IMR-90 (cell line): ENCODE results near the gene HRAS. TPM values are rescaled to one million over a fixed set of nuclear protein-coding genes. Genes with fewer than 3 reads are reported as not detected.
A peak's percentile ranks its signal among the peaks of the same experiment; 100 is the strongest.

Experiments
- ATAC-seq: fragments of 200-7000 bp; cut with Tn5 transposase; 2 replicates; pipeline ENCODE4 v1.9.1; 2020; ENCODE audit warnings: low read depth, mild to moderate bottlenecking, moderate library complexity
- BruUV-seq: library from RNA; stranded (reverse); fragments of 400-500 nt; replicated peaks from 2 replicates; lab custom pipeline; 2021; lab: Mats Ljungman, UMichigan
- CTCF ChIA-PET: fragments of 300-600 bp; formaldehyde crosslinking; extraction: SDS; loops from one replicate; lab custom pipeline; 2021; ENCODE audit warnings: antibody characterized with exemption; lab: Yijun Ruan, JAX
- POLR2A ChIA-PET: fragments of 300-600 bp; sonication (Branson Sonifier 250); formaldehyde crosslinking; loops from one replicate; lab custom pipeline; 2022; ENCODE audit warnings: antibody characterized with exemption; ENCODE audit not compliant: unreplicated experiment; lab: Charles Lee
- DNase-seq: peaks from one replicate; pipeline ENCODE4 v3.0.0; 2013
- H2AFZ ChIP-seq: replicated peaks from 2 replicates; pipeline ENCODE3; 2013; ENCODE audit warnings: low read length, mild to moderate bottlenecking; ENCODE audit not compliant: poor library complexity
- H2AK5ac ChIP-seq: 2 replicates; pipeline ENCODE4 v1.6.1; 2013; ENCODE audit warnings: low read depth, low read length, inconsistent platforms
- H2AK9ac ChIP-seq: replicated peaks from 2 replicates; pipeline ENCODE3; 2013; ENCODE audit warnings: mild to moderate bottlenecking, low read depth, low read length, moderate library complexity; ENCODE audit not compliant: poor library complexity
- H2BK120ac ChIP-seq: 2 replicates; pipeline ENCODE4 v1.6.1; 2013; ENCODE audit warnings: low read depth, low read length, inconsistent platforms
- H2BK15ac ChIP-seq: 3 replicates; pipeline ENCODE4 v1.6.1; 2013; ENCODE audit warnings: low read depth, low read length, inconsistent platforms
- H2BK20ac ChIP-seq: 2 replicates; pipeline ENCODE4 v1.6.1; 2013; ENCODE audit warnings: low read depth, mild to moderate bottlenecking, inconsistent platforms, low read length, moderate library complexity
- H2BK5ac ChIP-seq: 2 replicates; pipeline ENCODE4 v1.6.1; 2013; ENCODE audit warnings: mild to moderate bottlenecking, low read depth, low read length, inconsistent platforms; ENCODE audit not compliant: poor library complexity, severe bottlenecking
- H3K14ac ChIP-seq: replicated peaks from 2 replicates; pipeline ENCODE4 v1.6.1; 2013; ENCODE audit warnings: low read depth, low read length, inconsistent platforms
- H3K18ac ChIP-seq: 2 replicates; pipeline ENCODE4 v1.6.1; 2013; ENCODE audit warnings: low read depth, low read length, control low read depth
- H3K23ac ChIP-seq: 2 replicates; pipeline ENCODE4 v1.6.1; 2013; ENCODE audit warnings: low read depth, low read length, inconsistent platforms
- H3K27ac ChIP-seq: 2 replicates; pipeline ENCODE4 v1.5.1; 2013; ENCODE audit warnings: mild to moderate bottlenecking, control low read depth, low read length; ENCODE audit not compliant: insufficient read depth
- H3K27me3 ChIP-seq: 2 replicates; pipeline ENCODE4 v1.6.1; 2013; ENCODE audit warnings: low read length; ENCODE audit not compliant: control insufficient read depth, insufficient read depth
- H3K36me3 ChIP-seq: 2 replicates; pipeline ENCODE4 v1.6.1; 2013; ENCODE audit warnings: low read length, mixed read lengths; ENCODE audit not compliant: control insufficient read depth, insufficient read depth
- H3K4ac ChIP-seq: 2 replicates; pipeline ENCODE4 v1.6.1; 2013; ENCODE audit warnings: low read depth, low read length, inconsistent platforms
- H3K4me1 ChIP-seq: 2 replicates; pipeline ENCODE4 v1.6.1; 2013; ENCODE audit warnings: low read length, mixed read lengths; ENCODE audit not compliant: control insufficient read depth, insufficient read depth
- H3K4me2 ChIP-seq: 2 replicates; pipeline ENCODE4 v1.6.1; 2013; ENCODE audit warnings: low read depth, mild to moderate bottlenecking, control low read depth, low read length, moderate library complexity
- H3K4me3 ChIP-seq: 2 replicates; pipeline ENCODE4 v1.5.1; 2013; ENCODE audit warnings: low read depth, mild to moderate bottlenecking, control low read depth, low read length, moderate library complexity; ENCODE audit not compliant: insufficient read depth
- H3K56ac ChIP-seq: 2 replicates; pipeline ENCODE4 v1.6.1; 2013; ENCODE audit warnings: low read length, inconsistent platforms; ENCODE audit not compliant: insufficient read depth; ENCODE audit errors: extremely low read depth
- H3K79me1 ChIP-seq, 2 experiments: 2 replicates each; pipeline ENCODE4 v1.6.1; 2013; ENCODE audit warnings: low read length in 2 of 2, inconsistent platforms in 1 of 2, low read depth in 1 of 2
- H3K9ac ChIP-seq: 2 replicates; pipeline ENCODE4 v1.6.1; 2013; ENCODE audit warnings: low read depth, low read length, control low read depth
- H3K9me1 ChIP-seq: 2 replicates; pipeline ENCODE4 v1.6.1; 2013; ENCODE audit warnings: low read length, inconsistent platforms; ENCODE audit not compliant: insufficient read depth
- H3K9me3 ChIP-seq: 2 replicates; pipeline ENCODE4 v1.6.1; 2013; ENCODE audit warnings: low read length; ENCODE audit not compliant: control insufficient read depth, insufficient read depth
- H4K20me1 ChIP-seq: 2 replicates; pipeline ENCODE4 v1.6.1; 2013; ENCODE audit warnings: low read length, inconsistent platforms; ENCODE audit not compliant: insufficient read depth
- H4K5ac ChIP-seq: 2 replicates; pipeline ENCODE4 v1.6.1; 2013; ENCODE audit warnings: mild to moderate bottlenecking, low read depth, low read length, control low read depth
- H4K8ac ChIP-seq, 2 experiments: 2 replicates each; pipeline ENCODE4 v1.6.1; 2013; ENCODE audit warnings: low read depth in 2 of 2, low read length in 2 of 2, control low read depth in 1 of 2, inconsistent platforms in 1 of 2
- H4K91ac ChIP-seq: 2 replicates; pipeline ENCODE4 v1.6.1; 2013; ENCODE audit warnings: low read depth, low read length, inconsistent platforms; ENCODE audit not compliant: insufficient read depth
- CEBPB ChIP-seq: IDR thresholded peaks from 2 replicates; pipeline ENCODE4 v1.6.1; 2012; ENCODE audit warnings: low read depth, low read length, improper control_type of control experiment
- CTCF ChIP-seq: conservative IDR thresholded peaks from 2 replicates; pipeline ENCODE4 v1.5.1; 2012; ENCODE audit warnings: mild to moderate bottlenecking, low read depth, low read length, improper control_type of control experiment
- FOS ChIP-seq: fragments of 150-350 bp; IDR thresholded peaks from 2 replicates; pipeline ENCODE4 v1.6.1; 2016; ENCODE audit warnings: low read depth, low read length
- MAZ ChIP-seq: IDR thresholded peaks from 2 replicates; pipeline ENCODE4 v1.6.1; 2012; ENCODE audit warnings: low read depth, mild to moderate bottlenecking, low read length, improper control_type of control experiment, moderate library complexity, borderline replicate concordance
- POLR2A ChIP-seq: IDR thresholded peaks from 2 replicates; pipeline ENCODE4 v1.6.1; 2012; ENCODE audit warnings: mild to moderate bottlenecking, low read depth, low read length
- RAD21 ChIP-seq: IDR thresholded peaks from 2 replicates; pipeline ENCODE4 v1.6.1; 2012; ENCODE audit warnings: low read length, improper control_type of control experiment
- SMC3 ChIP-seq: fragments of 150-350 bp; IDR thresholded peaks from 2 replicates; pipeline ENCODE4 v1.6.1; 2016; ENCODE audit warnings: low read depth, mild to moderate bottlenecking, antibody characterized with exemption, low read length, moderate library complexity
- WGBS, 2 experiments: methylation state at CpG; one replicate each; pipeline versions ENCODE4 v1.1.5 to v1.1.7; 2013; ENCODE audit warnings: missing lambda C conversion rate in 2 of 2; ENCODE audit not compliant: insufficient read length in 1 of 2; ENCODE audit errors: extremely low coverage in 2 of 2; 5-methylcytosine and 5-hydroxymethylcytosine counted together
- dilution Hi-C: fragments of 300-500 bp; cut with HindIII; formaldehyde crosslinking; loops from one replicate; pipeline ENCODE4 v1.14.3; 2018; ENCODE audit warnings: low sequenced_read_pairs; ENCODE audit not compliant: unreplicated experiment
- in situ Hi-C: fragments of 300-500 bp; cut with MboI; formaldehyde crosslinking; loops from 3 replicates; pipeline ENCODE4 v1.14.3; 2019; ENCODE audit warnings: low sequenced_read_pairs, inconsistent platforms, mixed read lengths
- intact Hi-C: fragments of 100-400 bp; cut with micrococcal nuclease; formaldehyde crosslinking; loops from 2 replicates; pipeline ENCODE4 v1.10.0; 2022
- polyA plus RNA-seq, 3 experiments: library from polyadenylated mRNA; depleted of rRNA; stranded (reverse); fragments of >200 nt; gene quantifications; 2 replicates each; pipeline ENCODE4 v1.2.3, GENCODE V29; 2012; ENCODE audit warnings: low replicate concordance in 1 of 3
- total RNA-seq: library from RNA; depleted of rRNA; stranded (reverse); fragments of >200 nt; gene quantifications from 2 replicates; pipeline ENCODE4 v1.2.3, GENCODE V29; 2012

The HRAS gene
- total and polyA plus RNA-seq, 2 of the 4 experiments (the other 2 are of a cell fraction): 108 to 123 TPM

GRCh38 chr11:537622-538430 lies 2.5 kb upstream of the HRAS start:
- Histone ChIP-seq H3K23ac (peak overlapping the region; percentile 45; the same call in 1 of the 2 replicates), H2BK120ac (peak overlapping the region; percentile 30), H4K20me1 (peaks cover 16% of the 10 kb centered on the region), H2AFZ (peak overlapping the region; percentile 94), H3K4me3 (peak overlapping the region; percentile 34), H3K9me1 (peaks cover 3% of the 10 kb centered on the region; the same call in 1 of the 2 replicates), H4K8ac (peak overlapping the region; percentile 50 to 83; a peak in 3 of 4 replicates), H3K14ac (peak overlapping the region; percentile 63), H3K79me1 (peaks cover 3 to 20% of the 10 kb centered on the region in 2 experiments; a peak in 3 of 4 replicates), H2BK20ac (peak overlapping the region; percentile 39; the same call in 1 of the 2 replicates), H3K4me1 (peaks cover 16% of the 10 kb centered on the region), H3K4ac (peak overlapping the region; percentile 71), H3K9ac (peak overlapping the region; percentile 49), H4K91ac (peak overlapping the region; percentile 72), H3K27ac (peak overlapping the region; percentile 6; the same call in 1 of the 2 replicates), H3K4me2 (peak overlapping the region; percentile 83), H4K5ac (peak overlapping the region; percentile 15; the same call in 1 of the 2 replicates), H3K18ac (no peak overlapping the region; the same call in 1 of the 2 replicates), H2AK9ac (peak overlapping the region; percentile 53), H2BK5ac (no peak overlapping the region), H3K9me3 (no peaks in the 10 kb centered on the region), H3K56ac (peak overlapping the region; percentile 36; the same call in 1 of the 2 replicates), H3K27me3 (no peaks in the 10 kb centered on the region), H2AK5ac (peak overlapping the region; percentile 75), H2BK15ac (peak overlapping the region; percentile 46; the same call in 1 of the 3 replicates), H3K36me3 (peaks cover 8% of the 10 kb centered on the region; the same call in 1 of the 2 replicates)
- TF ChIP-seq CEBPB (no peak), POLR2A (no peak), MAZ (no peak), RAD21 (no peak), FOS (no peak), CTCF (no peak), SMC3 (no peak)
- dilution Hi-C loops: no loop called here
- DNase-seq: no peak
- in situ Hi-C loops: no loop called here
- no peak for ATAC-seq
- ChIA-PET POLR2A (no interaction called here), CTCF (no interaction called here)
- 60% methylated on average over 3 of the region's 19 CpGs; no CpG with 5 or more reads in 1 of the 2 experiments for WGBS, 2 experiments
- no TSS peak for BruUV-seq
- intact Hi-C loops: no loop called here
